Head of caudate nucleus (tissue), 42 donors: Measurements from ENCODE around the gene PDE1C.

Experiments
- DNase-seq, 42 donors: peaks; one replicate each; pipeline versions ENCODE4 v3.0.0 to v3.0.0-alpha.2; 2020 to 2021; ENCODE audit warnings: mixed read lengths in 7 of 42
- intact Hi-C: fragments of 100-400 bp; cut with DNase I; formaldehyde crosslinking; loops from one replicate; pipeline ENCODE4 v1.15.0; 2022

The PDE1C gene

GRCh38 chr7:31962246-31962645 is 108.0 kb downstream of the PDE1C start:
- intact Hi-C loops: no loop called here
- DNase-seq: no peak

- intact Hi-C loops: no loop called here
- DNase-seq: no peak
Measured at GRCh38 chr7:31958226-31958625, 112.0 kb downstream of the PDE1C start.

DNA sequence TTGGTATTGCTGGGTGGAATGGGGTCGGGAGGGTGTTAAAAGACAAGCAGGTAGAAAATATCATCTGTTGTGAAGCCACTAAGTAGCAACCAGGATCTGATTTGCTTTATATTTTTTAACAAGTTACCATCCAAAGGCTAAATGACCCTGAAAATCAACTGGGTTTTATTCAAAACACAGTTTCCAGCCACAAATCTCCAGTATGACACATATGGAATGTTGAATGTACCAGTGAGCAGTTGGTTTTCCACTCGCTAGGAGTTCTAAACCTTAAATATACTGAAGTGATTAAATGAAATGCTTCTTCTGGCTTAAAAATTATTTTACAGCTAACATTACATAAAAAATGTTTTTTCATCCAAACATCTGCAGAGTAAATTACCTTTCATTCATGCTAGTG is 112.5 kb downstream of the PDE1C start:
- intact Hi-C loops: no loop called here
- DNase-seq: no peak

DNA sequence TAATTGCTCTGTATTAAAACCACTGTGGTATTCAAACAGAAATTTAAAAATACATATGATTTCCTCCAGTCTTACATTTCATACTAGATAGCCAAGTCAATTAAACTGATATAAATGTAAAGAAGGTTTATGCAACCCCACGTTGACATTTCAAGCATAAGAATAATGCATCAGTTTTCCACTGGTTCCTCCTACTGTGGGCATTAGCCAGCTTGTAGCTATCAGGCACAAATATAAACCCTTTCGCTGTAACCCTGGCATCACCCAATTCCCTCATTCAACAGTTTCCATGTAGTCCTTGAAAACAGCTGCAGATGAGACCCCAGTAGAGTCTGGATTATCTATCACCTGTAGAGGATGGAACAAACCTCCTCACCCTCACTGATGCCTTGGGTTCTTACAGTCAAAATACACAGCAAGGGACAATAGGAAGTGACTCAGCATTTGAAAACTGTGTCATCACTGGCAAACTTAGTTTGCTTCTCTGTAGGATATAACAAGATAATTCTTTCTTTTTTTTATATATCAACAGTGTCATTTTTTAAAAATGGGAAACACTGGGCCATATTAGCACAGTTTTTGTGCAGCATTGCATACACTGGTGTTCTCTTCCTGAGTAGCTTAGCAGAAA is 113.0 kb downstream of the PDE1C start:
- DNase-seq: no peak

GRCh38 chr7:31955641-31956040 is 114.6 kb downstream of the PDE1C start:
- intact Hi-C loops: no loop called here
- no peak for DNase-seq

More for the DNA sequence above, 113.0 kb downstream of the PDE1C start:
- intact Hi-C loops: no loop called here

DNA sequence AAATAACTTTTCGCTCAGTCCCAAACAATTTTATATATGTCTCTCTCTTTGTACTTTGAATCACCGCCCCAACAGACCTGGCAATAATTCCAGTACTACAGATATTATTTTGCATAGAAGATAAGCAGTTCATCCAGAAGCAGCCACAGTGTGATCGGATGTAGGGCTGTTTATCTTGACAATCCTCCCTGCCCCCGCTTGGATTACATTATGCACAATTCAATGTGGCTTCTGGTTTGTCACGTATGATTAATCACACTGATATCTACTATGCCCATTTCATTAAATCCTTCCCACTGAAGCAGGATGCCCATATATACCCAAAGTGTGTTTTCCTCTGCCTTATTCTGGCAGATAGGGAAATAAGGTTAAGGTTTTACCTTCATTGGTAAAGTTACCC is 115.2 kb downstream of the PDE1C start:
- DNase-seq: no peak
- intact Hi-C loops: no loop called here

GRCh38 chr7:31954500-31954899 is 115.7 kb downstream of the PDE1C start:
- intact Hi-C loops: no loop called here
- no peak for DNase-seq

DNA sequence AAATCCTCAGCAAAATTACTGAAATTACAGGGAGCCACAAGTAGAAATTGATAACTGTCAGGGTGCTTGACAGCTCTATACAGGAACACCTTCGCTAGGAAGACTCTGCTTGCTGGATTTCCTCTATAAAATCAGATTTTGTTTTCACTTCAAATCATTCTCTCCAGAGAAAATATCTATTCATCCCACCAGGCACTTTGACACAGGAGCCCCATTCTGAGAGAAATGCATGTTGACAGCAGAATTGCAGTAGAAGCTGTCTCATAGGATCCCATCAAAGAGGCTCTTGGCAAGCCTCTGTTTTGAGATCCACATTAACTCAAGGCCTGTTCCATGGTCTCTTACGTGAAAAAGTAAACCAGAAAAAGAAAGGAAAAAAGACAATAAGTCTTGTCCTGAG is 116.8 kb downstream of the PDE1C start:
- intact Hi-C loops: no loop called here

DNA sequence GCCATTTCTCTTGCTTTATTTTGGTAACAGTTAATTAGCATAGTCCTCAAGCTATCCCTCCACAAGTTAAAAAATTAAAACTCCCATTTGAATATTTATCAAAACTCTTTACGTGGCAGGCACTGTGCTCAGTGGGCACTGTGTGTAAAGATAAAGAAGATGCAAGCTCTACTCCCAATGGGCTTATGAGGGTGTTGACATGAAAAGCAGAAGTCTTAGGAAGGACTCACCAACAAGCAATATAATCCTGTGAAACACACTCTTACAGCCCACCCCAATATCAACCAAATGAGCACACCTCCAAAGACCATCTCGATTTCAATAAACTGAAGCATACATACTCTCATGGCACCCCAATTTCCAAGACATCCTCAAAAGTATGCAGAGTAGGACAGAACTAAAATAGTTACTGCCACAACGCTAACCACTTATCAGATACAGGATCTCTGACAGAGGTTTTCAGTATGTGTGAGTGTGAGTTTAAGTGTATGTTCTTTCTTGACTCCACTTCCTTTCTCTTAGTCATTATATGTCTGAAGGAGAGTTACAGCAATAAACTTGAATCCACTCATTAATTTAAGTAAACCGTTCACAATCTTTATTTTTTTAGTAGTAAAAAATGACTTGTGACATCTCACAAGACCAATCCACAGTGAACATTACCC is 120.0 kb downstream of the PDE1C start:
- no peak for DNase-seq
- intact Hi-C loops: no loop called here

More for the DNA sequence above, 116.8 kb downstream of the PDE1C start:
- no peak for DNase-seq

- intact Hi-C loops: no loop called here
- no peak for DNase-seq
Measured at GRCh38 chr7:31948029-31948428, 122.2 kb downstream of the PDE1C start.

DNA sequence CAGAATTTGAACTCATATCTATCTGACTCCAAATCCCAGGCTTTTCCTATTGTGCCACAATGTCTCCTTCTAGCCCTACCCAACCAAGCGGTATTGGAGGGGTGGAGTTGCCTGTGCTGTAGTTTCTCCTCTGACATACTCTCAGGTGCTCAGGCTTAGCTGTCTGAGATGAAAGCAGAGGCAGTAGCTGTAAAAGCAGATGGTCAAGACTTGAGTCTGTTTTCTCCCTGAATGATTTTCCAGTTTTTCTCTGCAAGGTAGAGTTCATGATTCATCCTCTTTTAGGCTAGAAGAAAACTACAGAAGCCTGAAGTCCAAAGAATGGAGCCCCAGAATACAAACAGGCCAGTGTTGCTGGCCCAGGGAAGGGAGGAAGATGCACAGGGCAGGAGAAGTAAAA is 130.0 kb downstream of the PDE1C start:
- intact Hi-C loops: no loop called here
- DNase-seq: no peak

- DNase-seq: no peak
- intact Hi-C loops: no loop called here
Measured at GRCh38 chr7:31939076-31939475, 131.1 kb downstream of the PDE1C start.

DNA sequence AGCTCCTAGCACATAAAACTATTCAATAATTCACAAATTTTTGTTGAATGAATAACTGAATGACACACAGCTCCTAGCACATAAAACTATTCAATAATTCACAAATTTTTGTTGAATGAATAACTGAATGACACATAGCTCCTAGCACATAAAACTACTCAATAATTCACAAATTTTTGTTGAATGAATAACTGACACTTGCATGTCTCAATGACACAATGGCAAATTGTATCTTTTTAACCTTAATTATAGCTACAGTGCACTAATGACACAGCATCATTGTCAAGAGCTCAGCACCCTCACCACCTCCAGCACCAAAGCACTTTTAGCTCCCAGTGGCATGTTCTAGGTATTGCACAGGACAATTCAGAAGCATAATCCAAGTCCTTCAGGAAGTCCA is 131.6 kb downstream of the PDE1C start:
- no peak for DNase-seq
- intact Hi-C loops: no loop called here

DNA sequence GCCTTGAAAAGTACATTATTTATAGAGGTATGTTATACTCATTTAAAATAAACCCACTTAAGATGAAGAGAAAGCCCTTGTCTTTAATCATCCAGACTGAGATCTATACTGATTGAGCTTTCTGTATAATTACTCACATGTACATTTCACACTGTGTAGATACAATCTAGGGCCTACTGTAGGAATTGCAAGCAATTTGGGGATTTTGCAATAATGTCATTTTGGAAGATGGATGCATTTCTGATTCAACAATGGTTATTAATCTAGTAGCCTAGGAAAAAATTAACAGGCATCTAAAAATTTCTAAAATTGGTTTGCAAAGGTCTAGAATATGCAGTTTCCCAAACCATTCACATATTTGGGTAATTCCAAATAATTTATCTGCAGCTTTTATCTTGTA is 132.2 kb downstream of the PDE1C start:
- intact Hi-C loops: no loop called here
- no peak for DNase-seq

DNA sequence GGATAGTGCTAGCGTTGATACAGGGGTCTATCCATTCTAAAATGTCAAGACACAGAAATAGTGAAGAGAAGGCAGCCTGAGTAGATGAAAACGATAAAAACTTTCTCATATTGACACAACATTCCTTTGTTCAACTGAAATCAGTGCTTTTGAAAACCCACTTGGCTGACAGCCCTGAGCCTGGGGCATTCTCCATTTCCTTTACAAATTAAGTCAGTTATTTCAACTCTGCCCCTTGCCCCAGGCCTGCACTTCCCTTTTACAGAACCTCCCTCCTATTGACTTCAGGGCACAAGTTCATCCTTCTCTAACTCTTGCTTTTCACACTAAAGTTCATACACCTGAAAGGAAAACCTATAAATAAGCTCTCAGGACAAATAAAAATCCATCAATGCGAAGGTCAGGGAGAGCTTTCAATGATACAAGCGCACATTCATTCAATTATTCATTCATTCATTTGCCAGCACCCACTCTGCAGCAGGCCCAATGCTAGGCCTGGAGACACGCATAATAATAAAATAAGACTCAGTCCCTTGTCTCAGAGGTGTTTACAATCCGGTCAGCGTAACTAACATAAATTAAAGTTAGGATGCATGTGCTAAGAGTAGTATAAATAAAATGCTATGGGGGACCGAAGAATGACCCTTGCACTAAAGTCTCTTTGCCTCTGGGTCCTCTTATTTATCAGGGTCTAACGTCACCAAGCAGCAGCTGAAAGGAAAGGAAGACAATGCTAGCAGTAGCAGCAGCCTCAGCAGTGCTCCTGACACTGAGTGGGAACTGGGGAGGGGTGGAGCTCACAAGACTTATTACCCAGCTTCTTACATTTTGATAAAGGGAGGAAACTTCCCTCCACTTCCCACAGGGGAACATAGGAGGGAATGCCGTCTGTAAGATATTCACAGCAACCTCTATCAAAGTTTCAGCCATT is 134.8 kb downstream of the PDE1C start:
- intact Hi-C loops: no loop called here
- DNase-seq: peak in 2 of 42 donors; percentile 6 to 17

GRCh38 chr7:31934551-31934950 is 135.7 kb downstream of the PDE1C start:
- no peak for DNase-seq
- intact Hi-C loops: no loop called here

DNA sequence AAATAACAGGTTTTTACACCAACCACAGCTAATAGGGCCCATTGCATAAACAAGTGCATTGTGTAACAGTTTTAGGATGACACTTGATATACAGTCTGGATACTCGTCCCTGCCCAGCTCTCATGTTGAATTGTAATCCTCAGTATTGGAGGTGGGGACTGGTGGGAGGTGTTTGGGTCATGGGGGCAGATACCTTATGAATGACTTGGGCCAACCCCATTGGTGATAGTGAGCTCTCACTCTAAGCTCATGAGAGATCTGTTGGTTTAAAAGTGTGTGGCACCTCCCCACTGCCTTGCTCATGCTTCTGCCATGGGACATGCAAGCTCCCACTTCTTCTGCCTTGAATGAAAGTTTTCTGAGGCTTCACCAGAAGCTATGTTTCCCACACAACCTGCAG is 136.7 kb downstream of the PDE1C start:
- intact Hi-C loops: no loop called here
- DNase-seq: no peak

- DNase-seq: no peak
- intact Hi-C loops: no loop called here
Measured at GRCh38 chr7:31926991-31927584, 143.1 kb downstream of the PDE1C start.

- no peak for DNase-seq
- intact Hi-C loops: no loop called here
Measured at GRCh38 chr7:31925753-31926454, 144.3 kb downstream of the PDE1C start.
